ENCODE measurements around the gene MLYCD.

Gene MLYCD

DNA sequence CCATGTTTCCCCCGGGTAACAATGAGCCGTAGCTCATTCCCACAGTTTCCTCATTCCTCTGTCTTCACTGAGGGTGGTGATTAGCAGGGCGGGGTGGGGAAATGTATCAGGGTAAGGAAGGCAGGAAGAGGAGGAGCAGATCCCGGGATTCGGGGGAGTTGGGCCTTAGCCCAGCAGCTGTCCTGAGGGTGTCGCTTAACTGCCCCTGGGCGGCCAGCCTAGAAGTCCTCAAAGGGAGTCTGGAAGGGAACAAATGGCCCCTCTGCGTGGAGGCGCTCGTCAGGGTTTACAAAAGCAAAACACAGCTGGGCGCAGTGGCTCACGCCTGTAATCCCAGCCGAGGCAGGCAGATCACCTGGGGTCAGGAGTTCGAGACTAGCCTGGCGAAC is 14.3 kb downstream of the MLYCD start:
- Histone ChIP-seq H3K4me2 (no peak overlapping the region), H3K27ac (no peak overlapping the region), H3K4me1 (ENCODE audit: low read depth, poor library complexity, severe bottlenecking) (no peaks in the 10 kb centered on the region), H3K79me2 (ENCODE audit: insufficient read depth, low read depth) (no peaks in the 10 kb centered on the region), H2AFZ (ENCODE audit: low read depth) (no peak overlapping the region), H3K4me3 (IDR thresholded peaks at IDR 0.05; ENCODE audit: insufficient read depth, low read depth, low read length) (no peak overlapping the region), H4K20me1 (ENCODE audit: insufficient read depth) (no peaks in the 10 kb centered on the region), H3K27me3 (ENCODE audit: insufficient read depth, low read depth) (no peaks in the 10 kb centered on the region), H3K36me3 (ENCODE audit: insufficient read depth) (no peaks in the 10 kb centered on the region), H3K9ac (no peak overlapping the region)
- TF ChIP-seq, protein P1, sequence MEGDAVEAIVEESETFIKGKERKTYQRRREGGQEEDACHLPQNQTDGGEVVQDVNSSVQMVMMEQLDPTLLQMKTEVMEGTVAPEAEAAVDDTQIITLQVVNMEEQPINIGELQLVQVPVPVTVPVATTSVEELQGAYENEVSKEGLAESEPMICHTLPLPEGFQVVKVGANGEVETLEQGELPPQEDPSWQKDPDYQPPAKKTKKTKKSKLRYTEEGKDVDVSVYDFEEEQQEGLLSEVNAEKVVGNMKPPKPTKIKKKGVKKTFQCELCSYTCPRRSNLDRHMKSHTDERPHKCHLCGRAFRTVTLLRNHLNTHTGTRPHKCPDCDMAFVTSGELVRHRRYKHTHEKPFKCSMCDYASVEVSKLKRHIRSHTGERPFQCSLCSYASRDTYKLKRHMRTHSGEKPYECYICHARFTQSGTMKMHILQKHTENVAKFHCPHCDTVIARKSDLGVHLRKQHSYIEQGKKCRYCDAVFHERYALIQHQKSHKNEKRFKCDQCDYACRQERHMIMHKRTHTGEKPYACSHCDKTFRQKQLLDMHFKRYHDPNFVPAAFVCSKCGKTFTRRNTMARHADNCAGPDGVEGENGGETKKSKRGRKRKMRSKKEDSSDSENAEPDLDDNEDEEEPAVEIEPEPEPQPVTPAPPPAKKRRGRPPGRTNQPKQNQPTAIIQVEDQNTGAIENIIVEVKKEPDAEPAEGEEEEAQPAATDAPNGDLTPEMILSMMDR (conservative IDR thresholded peaks at IDR 0.05; ENCODE audit: low read depth, low read length): no peak

DNA sequence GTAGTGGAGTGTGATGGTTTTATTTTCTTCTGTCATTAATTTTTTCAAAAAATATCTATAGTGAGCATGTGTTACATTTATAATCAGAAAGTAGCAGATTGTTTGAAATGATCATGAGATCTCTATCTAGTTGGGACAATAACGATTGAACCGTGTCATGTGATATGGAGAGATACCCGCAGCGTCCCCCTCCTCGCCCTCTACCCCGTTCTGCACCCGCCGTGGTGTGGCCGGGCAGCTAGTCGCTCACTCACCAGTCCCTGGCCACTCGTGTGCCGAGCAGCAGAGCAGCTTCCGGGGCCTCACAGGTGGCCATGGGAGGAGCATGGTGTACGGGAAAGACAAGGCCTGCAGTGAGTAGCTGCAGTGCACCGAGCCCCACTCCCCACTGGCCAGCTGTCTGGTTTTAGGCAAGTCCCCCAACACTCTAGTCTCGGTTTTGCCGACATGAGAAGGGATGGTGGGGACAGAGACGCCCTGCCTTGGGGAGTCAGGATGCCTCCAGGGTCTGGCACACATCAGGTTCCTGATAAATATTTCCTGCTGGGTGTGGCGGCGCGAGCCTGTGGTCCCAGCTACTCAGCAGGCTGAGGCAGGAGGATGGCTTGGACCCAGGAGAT is 15.3 kb downstream of the MLYCD start:
- Histone ChIP-seq H3K4me3 (IDR thresholded peaks at IDR 0.05; ENCODE audit: insufficient read depth, low read depth, low read length) (no peak overlapping the region), H3K4me2 (no peak overlapping the region), H3K27me3 (ENCODE audit: insufficient read depth, low read depth) (no peaks in the 10 kb centered on the region), H2AFZ (ENCODE audit: low read depth) (no peak overlapping the region), H3K9ac (no peak overlapping the region), H3K4me1 (ENCODE audit: low read depth, poor library complexity, severe bottlenecking) (no peaks in the 10 kb centered on the region), H3K36me3 (ENCODE audit: insufficient read depth) (no peaks in the 10 kb centered on the region), H4K20me1 (ENCODE audit: insufficient read depth) (no peaks in the 10 kb centered on the region), H3K27ac (no peak overlapping the region), H3K79me2 (ENCODE audit: insufficient read depth, low read depth) (no peaks in the 10 kb centered on the region)
- TF ChIP-seq, protein P1 (conservative IDR thresholded peaks at IDR 0.05; ENCODE audit: low read depth, low read length): no peak

DNA sequence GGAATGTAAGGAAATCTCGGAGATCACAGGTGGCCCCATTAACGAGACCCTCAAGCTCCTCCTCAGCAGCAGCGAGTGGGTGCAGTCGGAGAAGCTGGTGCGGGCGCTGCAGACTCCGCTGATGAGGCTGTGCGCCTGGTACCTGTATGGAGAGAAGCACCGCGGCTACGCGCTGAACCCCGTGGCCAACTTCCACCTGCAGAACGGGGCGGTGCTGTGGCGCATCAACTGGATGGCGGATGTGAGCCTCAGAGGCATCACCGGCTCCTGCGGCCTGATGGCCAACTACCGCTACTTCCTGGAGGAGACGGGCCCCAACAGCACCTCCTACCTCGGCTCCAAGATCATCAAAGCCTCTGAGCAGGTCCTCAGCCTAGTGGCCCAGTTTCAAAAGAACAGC is 16.2 kb downstream of the MLYCD start:
- Histone ChIP-seq H3K4me2 (no peak overlapping the region), H3K4me1 (ENCODE audit: low read depth, poor library complexity, severe bottlenecking) (no peaks in the 10 kb centered on the region), H3K9ac (no peak overlapping the region), H3K27me3 (ENCODE audit: insufficient read depth, low read depth) (no peaks in the 10 kb centered on the region), H3K79me2 (ENCODE audit: insufficient read depth, low read depth) (no peaks in the 10 kb centered on the region), H3K36me3 (ENCODE audit: insufficient read depth) (no peaks in the 10 kb centered on the region), H3K4me3 (IDR thresholded peaks at IDR 0.05; ENCODE audit: insufficient read depth, low read depth, low read length) (no peak overlapping the region), H3K27ac (no peak overlapping the region), H2AFZ (ENCODE audit: low read depth) (no peak overlapping the region), H4K20me1 (ENCODE audit: insufficient read depth) (no peaks in the 10 kb centered on the region)
- TF ChIP-seq, protein P1 (conservative IDR thresholded peaks at IDR 0.05; ENCODE audit: low read depth, low read length): no peak

DNA sequence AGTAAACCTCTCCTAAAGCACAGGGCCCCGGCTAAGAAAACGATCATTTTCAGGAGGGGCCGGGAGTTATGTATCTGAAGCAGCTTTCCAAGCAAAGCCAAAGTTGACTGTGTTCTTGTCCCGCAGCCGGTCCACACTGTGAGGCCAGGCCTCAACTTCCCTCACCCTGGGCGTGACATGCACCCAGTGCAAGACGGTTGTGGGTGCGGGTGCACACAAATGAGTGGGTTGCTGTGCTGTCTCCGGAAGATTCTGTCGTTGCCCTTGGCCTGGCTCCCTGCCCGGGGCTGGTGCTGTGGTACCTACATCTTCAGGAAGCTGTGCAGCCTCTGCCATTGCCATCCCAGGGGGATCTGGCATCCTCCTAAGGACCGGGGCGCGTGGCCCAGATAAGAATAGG is 16.6 kb downstream of the MLYCD start:
- no peak overlapping the region for H3K4me2 ChIP-seq
- no peak overlapping the region for H3K9ac ChIP-seq
- no peak overlapping the region for H2AFZ ChIP-seq (ENCODE audit: low read depth)
- no peak overlapping the region for H3K4me3 ChIP-seq (IDR thresholded peaks at IDR 0.05; ENCODE audit: insufficient read depth, low read depth, low read length)
- H3K27ac ChIP-seq: no peak overlapping the region
- no peaks in the 10 kb centered on the region for H3K4me1 ChIP-seq (ENCODE audit: low read depth, poor library complexity, severe bottlenecking)
- H3K27me3 ChIP-seq (ENCODE audit: insufficient read depth, low read depth): no peaks in the 10 kb centered on the region
- H3K36me3 ChIP-seq (ENCODE audit: insufficient read depth): no peaks in the 10 kb centered on the region
- TF ChIP-seq, protein P1 (conservative IDR thresholded peaks at IDR 0.05; ENCODE audit: low read depth, low read length): no peak
- no peaks in the 10 kb centered on the region for H4K20me1 ChIP-seq (ENCODE audit: insufficient read depth)
- no peaks in the 10 kb centered on the region for H3K79me2 ChIP-seq (ENCODE audit: insufficient read depth, low read depth)

All from KMS-11 (cell line).